Retinal pigment epithelial cell (primary cell): ENCODE measurements around the gene CSK.

Experiments used
- DNase-seq: peaks from one replicate; pipeline ENCODE4 v3.0.0-alpha.2; 2010; ENCODE audit warnings: low read depth
- H3K4me3 ChIP-seq: 2 replicates; pipeline ENCODE4 v1.5.1; 2011; ENCODE audit warnings: mild to moderate bottlenecking, low read length, control low read depth, moderate library complexity
- CTCF ChIP-seq: conservative IDR thresholded peaks from 2 replicates; pipeline ENCODE4 v1.5.1; 2011; ENCODE audit warnings: low read depth, low read length, control low read depth, inconsistent platforms

The CSK gene

GRCh38 chr15:74815121-74815934, 33.4 kb downstream of the CSK start:
- no peak for TF ChIP-seq CTCF
- DNase-seq: no peak
- H3K4me3 ChIP-seq: no peak overlapping the region

GRCh38 chr15:74815961-74816360, 34.1 kb downstream of the CSK start:
- no peak for DNase-seq
- TF ChIP-seq CTCF: no peak
- no peak overlapping the region for H3K4me3 ChIP-seq

GRCh38 chr15:74816624-74817369, 34.9 kb downstream of the CSK start:
- peak; percentile 4 for TF ChIP-seq CTCF
- H3K4me3 ChIP-seq: no peak overlapping the region
- no peak for DNase-seq

- TF ChIP-seq CTCF: peak; percentile 14
- H3K4me3 ChIP-seq: no peak overlapping the region
- DNase-seq: no peak
Measured at GRCh38 chr15:74817370-74817737, 35.5 kb downstream of the CSK start.

- no peak overlapping the region for H3K4me3 ChIP-seq
- no peak for DNase-seq
- no peak for TF ChIP-seq CTCF
Measured at GRCh38 chr15:74820056-74820455, 38.2 kb downstream of the CSK start.

- DNase-seq: no peak
- no peak for TF ChIP-seq CTCF
- H3K4me3 ChIP-seq: no peak overlapping the region
Measured at GRCh38 chr15:74821091-74821789, 39.4 kb downstream of the CSK start.
